Measurements from ENCODE around the gene MTMR6. TPM values are rescaled to one million over a fixed set of nuclear protein-coding genes. Genes with fewer than 3 reads are reported as not detected.

The MTMR6 gene
- total RNA-seq, 4 donors from 2014 or later = 17.5 to 25.1 (median 21.7) TPM

DNA sequence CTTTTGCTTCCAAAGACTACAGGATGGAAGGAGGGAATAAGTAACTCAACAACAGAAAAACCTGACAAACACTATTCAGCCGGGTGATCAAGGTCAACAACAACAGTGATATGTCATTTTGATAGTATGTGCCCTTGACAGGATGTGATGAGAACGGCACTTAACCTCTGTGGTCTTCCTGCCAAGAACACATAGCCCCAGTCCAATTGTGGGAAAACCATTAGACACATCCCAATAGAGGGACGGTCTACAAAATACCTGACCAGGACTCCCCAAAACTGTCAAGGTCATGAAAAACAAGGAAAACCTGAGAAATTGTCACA is 72.1 kb downstream of the MTMR6 start:
- Histone ChIP-seq H3K4me1 (no peaks in the 10 kb centered on the region), H3K4me3 (no peak overlapping the region), H3K36me3 (no peaks in the 10 kb centered on the region), H3K27ac (peak overlapping the region in 2 of 4 donors; percentile 31 to 50), H3K27me3 (no peaks in the 10 kb centered on the region), H3K9me3 (no peaks in the 10 kb centered on the region)
- DNase-seq (no peak), ATAC-seq (no peak)
- intact Hi-C loops (cut with DNase I; ENCODE audit: low total_unique reads) = no loop called here
- TF ChIP-seq, protein P1, sequence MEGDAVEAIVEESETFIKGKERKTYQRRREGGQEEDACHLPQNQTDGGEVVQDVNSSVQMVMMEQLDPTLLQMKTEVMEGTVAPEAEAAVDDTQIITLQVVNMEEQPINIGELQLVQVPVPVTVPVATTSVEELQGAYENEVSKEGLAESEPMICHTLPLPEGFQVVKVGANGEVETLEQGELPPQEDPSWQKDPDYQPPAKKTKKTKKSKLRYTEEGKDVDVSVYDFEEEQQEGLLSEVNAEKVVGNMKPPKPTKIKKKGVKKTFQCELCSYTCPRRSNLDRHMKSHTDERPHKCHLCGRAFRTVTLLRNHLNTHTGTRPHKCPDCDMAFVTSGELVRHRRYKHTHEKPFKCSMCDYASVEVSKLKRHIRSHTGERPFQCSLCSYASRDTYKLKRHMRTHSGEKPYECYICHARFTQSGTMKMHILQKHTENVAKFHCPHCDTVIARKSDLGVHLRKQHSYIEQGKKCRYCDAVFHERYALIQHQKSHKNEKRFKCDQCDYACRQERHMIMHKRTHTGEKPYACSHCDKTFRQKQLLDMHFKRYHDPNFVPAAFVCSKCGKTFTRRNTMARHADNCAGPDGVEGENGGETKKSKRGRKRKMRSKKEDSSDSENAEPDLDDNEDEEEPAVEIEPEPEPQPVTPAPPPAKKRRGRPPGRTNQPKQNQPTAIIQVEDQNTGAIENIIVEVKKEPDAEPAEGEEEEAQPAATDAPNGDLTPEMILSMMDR (IDR thresholded peaks at IDR 0.05 in 4 of 5, conservative IDR thresholded peaks at IDR 0.05 in 1 of 5) = no peak
- TF ChIP-seq POLR2A (IDR thresholded peaks at IDR 0.05) = no peak
- in situ Hi-C loops (cut with MboI; ENCODE audit: low sequenced_read_pairs in 4 of 4) = no loop called here

DNA sequence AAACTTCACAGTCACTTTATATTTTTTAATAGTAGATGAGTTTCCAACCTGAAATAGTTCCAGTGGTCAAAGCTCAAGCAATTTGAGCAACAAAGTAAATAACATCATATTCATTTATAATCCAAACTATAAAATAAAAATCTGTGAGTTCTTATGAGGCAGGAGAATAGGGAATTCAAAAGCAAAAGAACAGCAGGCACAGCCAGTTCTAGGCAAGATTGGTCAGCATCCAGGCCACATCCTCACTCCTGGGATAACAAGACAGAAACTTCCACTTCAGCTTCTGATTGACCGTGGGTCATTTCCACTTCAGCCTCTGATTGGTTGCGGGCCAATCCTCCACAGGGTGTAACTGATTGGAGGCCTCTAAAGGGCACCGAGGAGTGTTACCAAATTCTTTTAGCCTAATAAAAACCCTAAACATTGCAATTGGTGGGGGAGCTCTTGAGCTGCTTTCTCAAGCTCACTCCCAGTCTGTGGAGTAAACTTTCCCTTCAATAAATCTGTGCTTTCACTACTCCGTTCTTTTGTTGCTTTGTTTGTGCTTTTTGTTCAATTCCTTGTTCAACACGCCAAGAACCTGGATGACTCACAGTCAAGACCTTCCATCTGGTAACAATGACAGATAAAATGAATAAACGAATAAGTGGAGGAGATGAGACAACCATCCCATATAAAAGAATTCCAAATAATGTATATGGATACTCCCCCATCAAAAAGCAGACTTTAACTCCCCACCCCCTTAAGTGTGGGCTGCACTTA is 72.6 kb downstream of the MTMR6 start:
- peak; percentile 59 to 72 for ATAC-seq
- Histone ChIP-seq H3K4me1 (no peaks in the 10 kb centered on the region), H3K27ac (peak overlapping the region in 2 of 4 donors; percentile 31 to 50), H3K9me3 (no peaks in the 10 kb centered on the region), H3K27me3 (no peaks in the 10 kb centered on the region), H3K4me3 (no peak overlapping the region), H3K36me3 (no peaks in the 10 kb centered on the region)
- in situ Hi-C loops (cut with MboI; ENCODE audit: low sequenced_read_pairs in 4 of 4) (no loop called here), intact Hi-C loops (cut with DNase I; ENCODE audit: low total_unique reads) (no loop called here)
- DNase-seq = peak; percentile 48 to 70
- TF ChIP-seq, protein P1 (IDR thresholded peaks at IDR 0.05 in 4 of 5, conservative IDR thresholded peaks at IDR 0.05 in 1 of 5) = no peak
- TF ChIP-seq POLR2A (IDR thresholded peaks at IDR 0.05) = no peak

DNA sequence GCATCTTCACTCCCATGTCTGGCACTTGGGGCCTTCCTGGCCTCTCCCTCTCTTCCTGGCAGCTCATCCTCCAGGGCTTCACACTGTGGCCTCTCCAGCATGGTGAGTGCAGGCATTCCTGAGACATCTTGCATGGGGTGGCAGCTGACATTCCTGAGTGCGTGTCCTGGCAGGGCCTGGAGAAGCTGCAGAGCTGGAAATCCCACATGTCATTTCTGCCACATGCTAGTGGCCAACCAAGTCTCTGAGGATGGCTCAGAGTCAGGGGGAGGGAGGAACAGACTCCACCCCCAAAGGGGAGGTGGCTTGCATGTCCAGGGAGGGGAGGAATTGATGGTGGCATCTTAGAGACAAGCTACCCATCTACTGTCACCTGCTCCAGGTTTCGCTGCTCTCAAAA is 73.6 kb downstream of the MTMR6 start:
- in situ Hi-C loops (cut with MboI; ENCODE audit: low sequenced_read_pairs in 4 of 4) (no loop called here), intact Hi-C loops (cut with DNase I; ENCODE audit: low total_unique reads) (no loop called here)
- H3K27ac ChIP-seq = no peak overlapping the region
- TF ChIP-seq POLR2A (IDR thresholded peaks at IDR 0.05) = no peak
- TF ChIP-seq, protein P1 (IDR thresholded peaks at IDR 0.05 in 4 of 5, conservative IDR thresholded peaks at IDR 0.05 in 1 of 5) = no peak
- ATAC-seq (no peak), DNase-seq (no peak)
- no peaks in the 10 kb centered on the region for H3K36me3 ChIP-seq
- H3K27me3 ChIP-seq = no peaks in the 10 kb centered on the region
- no peaks in the 10 kb centered on the region for H3K9me3 ChIP-seq
- no peaks in the 10 kb centered on the region for H3K4me1 ChIP-seq
- H3K4me3 ChIP-seq = no peak overlapping the region

DNA sequence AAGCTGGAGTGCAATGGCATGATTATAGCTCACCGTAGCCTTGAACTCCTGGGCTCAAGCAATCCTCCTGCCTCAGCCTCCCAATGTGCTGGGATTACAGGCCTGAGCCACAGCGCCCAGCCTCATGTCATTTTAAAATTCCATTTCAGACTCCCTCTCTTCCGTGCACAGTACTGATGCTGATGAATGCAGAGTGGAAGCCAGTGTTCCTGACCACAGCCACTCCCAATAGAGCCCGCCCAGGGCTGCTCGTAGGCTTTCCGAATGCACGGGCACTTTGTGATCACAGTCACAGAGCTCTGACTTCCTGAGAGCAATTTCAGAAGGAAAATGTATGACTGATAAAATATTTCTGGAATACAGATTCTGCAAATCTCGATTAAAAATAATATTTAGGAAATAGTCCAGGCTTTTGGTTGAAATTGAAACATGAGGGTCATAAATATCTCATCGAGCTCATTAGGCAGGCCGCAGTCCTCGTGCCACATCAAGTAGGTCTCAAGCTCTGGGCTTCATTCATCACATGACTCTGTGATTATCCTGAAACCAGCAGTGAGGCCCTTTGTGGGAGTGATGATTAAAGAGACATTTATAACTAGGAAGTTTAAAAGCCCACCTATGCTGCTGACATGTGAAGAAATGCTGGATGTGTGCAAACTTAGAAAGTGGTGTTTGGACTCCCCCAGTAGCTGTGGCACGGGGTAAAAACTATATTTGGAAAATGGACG is 76.3 kb downstream of the MTMR6 start:
- in situ Hi-C loops (cut with MboI; ENCODE audit: low sequenced_read_pairs in 4 of 4) (no loop called here), intact Hi-C loops (cut with DNase I; ENCODE audit: low total_unique reads) (no loop called here)
- no peak for TF ChIP-seq POLR2A (IDR thresholded peaks at IDR 0.05)
- TF ChIP-seq, protein P1 (IDR thresholded peaks at IDR 0.05 in 4 of 5, conservative IDR thresholded peaks at IDR 0.05 in 1 of 5) = no peak
- Histone ChIP-seq H3K27ac (no peak overlapping the region), H3K9me3 (no peaks in the 10 kb centered on the region), H3K4me1 (no peaks in the 10 kb centered on the region), H3K36me3 (no peaks in the 10 kb centered on the region), H3K27me3 (no peaks in the 10 kb centered on the region), H3K4me3 (no peak overlapping the region)
- ATAC-seq (no peak), DNase-seq (no peak)
